ENCODE data around the gene DNAJB14.

DNAJB14 gene

GRCh38 chr4:99876946-99877345 lies 69.5 kb downstream of the DNAJB14 start:
- ATAC-seq = no peak
- TF ChIP-seq BACH2 (CRISPR knock-in tag; IDR thresholded peaks at IDR 0.05; ENCODE audit: borderline replicate concordance) = no peak
- TF ChIP-seq ISL1 (CRISPR knock-in tag; IDR thresholded peaks at IDR 0.05) = no peak
- TF ChIP-seq OSR1 (CRISPR knock-in tag; IDR thresholded peaks at IDR 0.05) = no peak
- TF ChIP-seq ZNF565 (CRISPR knock-in tag; conservative IDR thresholded peaks at IDR 0.05; ENCODE audit: low read depth) = no peak
- TF ChIP-seq, protein P1, sequence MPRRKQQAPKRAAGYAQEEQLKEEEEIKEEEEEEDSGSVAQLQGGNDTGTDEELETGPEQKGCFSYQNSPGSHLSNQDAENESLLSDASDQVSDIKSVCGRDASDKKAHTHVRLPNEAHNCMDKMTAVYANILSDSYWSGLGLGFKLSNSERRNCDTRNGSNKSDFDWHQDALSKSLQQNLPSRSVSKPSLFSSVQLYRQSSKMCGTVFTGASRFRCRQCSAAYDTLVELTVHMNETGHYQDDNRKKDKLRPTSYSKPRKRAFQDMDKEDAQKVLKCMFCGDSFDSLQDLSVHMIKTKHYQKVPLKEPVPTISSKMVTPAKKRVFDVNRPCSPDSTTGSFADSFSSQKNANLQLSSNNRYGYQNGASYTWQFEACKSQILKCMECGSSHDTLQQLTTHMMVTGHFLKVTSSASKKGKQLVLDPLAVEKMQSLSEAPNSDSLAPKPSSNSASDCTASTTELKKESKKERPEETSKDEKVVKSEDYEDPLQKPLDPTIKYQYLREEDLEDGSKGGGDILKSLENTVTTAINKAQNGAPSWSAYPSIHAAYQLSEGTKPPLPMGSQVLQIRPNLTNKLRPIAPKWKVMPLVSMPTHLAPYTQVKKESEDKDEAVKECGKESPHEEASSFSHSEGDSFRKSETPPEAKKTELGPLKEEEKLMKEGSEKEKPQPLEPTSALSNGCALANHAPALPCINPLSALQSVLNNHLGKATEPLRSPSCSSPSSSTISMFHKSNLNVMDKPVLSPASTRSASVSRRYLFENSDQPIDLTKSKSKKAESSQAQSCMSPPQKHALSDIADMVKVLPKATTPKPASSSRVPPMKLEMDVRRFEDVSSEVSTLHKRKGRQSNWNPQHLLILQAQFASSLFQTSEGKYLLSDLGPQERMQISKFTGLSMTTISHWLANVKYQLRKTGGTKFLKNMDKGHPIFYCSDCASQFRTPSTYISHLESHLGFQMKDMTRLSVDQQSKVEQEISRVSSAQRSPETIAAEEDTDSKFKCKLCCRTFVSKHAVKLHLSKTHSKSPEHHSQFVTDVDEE (CRISPR knock-in tag; IDR thresholded peaks at IDR 0.05) = no peak
- no peak for TF ChIP-seq ZC3H10 (CRISPR knock-in tag; IDR thresholded peaks at IDR 0.05)
- TF ChIP-seq, protein P2, sequence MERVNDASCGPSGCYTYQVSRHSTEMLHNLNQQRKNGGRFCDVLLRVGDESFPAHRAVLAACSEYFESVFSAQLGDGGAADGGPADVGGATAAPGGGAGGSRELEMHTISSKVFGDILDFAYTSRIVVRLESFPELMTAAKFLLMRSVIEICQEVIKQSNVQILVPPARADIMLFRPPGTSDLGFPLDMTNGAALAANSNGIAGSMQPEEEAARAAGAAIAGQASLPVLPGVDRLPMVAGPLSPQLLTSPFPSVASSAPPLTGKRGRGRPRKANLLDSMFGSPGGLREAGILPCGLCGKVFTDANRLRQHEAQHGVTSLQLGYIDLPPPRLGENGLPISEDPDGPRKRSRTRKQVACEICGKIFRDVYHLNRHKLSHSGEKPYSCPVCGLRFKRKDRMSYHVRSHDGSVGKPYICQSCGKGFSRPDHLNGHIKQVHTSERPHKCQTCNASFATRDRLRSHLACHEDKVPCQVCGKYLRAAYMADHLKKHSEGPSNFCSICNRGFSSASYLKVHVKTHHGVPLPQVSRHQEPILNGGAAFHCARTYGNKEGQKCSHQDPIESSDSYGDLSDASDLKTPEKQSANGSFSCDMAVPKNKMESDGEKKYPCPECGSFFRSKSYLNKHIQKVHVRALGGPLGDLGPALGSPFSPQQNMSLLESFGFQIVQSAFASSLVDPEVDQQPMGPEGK (CRISPR knock-in tag; IDR thresholded peaks at IDR 0.05; ENCODE audit: borderline replicate concordance) = no peak
- TF ChIP-seq, protein P3, sequence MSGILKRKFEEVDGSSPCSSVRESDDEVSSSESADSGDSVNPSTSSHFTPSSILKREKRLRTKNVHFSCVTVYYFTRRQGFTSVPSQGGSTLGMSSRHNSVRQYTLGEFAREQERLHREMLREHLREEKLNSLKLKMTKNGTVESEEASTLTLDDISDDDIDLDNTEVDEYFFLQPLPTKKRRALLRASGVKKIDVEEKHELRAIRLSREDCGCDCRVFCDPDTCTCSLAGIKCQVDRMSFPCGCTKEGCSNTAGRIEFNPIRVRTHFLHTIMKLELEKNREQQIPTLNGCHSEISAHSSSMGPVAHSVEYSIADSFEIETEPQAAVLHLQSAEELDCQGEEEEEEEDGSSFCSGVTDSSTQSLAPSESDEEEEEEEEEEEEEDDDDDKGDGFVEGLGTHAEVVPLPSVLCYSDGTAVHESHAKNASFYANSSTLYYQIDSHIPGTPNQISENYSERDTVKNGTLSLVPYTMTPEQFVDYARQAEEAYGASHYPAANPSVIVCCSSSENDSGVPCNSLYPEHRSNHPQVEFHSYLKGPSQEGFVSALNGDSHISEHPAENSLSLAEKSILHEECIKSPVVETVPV (CRISPR knock-in tag; IDR thresholded peaks at IDR 0.05) = no peak

DNA sequence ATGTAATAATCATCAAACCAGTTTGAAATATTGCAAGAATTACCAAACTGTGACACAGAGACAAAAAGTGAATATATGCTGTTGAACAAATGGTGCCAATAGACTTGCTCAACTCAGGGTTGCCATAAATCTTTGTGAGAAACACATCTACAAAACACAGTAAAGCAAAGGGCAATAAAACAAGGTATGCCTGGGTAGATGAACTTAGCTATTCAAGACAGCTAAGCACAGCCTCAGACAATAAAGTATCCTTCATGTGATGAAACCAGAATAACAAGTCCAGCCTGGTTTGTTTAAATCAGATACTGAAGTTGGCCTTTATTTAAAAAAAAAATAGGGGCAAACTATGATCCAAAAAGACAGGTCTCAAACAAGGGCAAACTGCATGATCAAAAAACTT lies 71.3 kb downstream of the DNAJB14 start:
- ATAC-seq = no peak
- TF ChIP-seq PPARA (CRISPR knock-in tag; IDR thresholded peaks at IDR 0.05; ENCODE audit: borderline replicate concordance) (no peak), ARNTL (CRISPR knock-in tag; IDR thresholded peaks at IDR 0.05; ENCODE audit: borderline replicate concordance, low read depth) (no peak), ZNF8 (CRISPR knock-in tag; IDR thresholded peaks at IDR 0.05) (no peak), GLIS3 (CRISPR knock-in tag; IDR thresholded peaks at IDR 0.05) (no peak), TOX (CRISPR knock-in tag; IDR thresholded peaks at IDR 0.05; ENCODE audit: borderline replicate concordance) (no peak), POU6F1 (CRISPR knock-in tag; IDR thresholded peaks at IDR 0.05; ENCODE audit: borderline replicate concordance, low read depth) (no peak)
- TF ChIP-seq, protein P3 (CRISPR knock-in tag; IDR thresholded peaks at IDR 0.05) = no peak
- TF ChIP-seq, protein P1 (CRISPR knock-in tag; IDR thresholded peaks at IDR 0.05) = no peak

DNA sequence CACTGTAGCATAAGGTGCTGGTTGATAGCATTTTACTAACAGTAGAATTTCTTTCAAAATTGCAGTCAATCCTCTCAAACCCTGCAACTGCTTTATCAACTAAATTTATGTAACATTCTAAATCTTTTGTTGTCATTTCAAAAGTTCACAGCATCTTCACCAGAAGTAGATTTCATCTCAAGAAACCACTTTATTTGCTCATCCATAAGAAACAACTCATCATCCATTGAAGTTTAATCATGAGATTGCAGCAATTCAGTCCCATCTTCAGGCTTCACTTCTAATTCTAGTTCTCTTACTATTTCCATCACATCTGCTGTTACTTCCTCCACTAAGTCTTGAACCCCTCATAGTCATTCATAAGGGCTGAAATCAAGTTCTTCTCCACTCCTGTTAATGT lies 73.8 kb downstream of the DNAJB14 start:
- TF ChIP-seq CSDC2 (CRISPR knock-in tag; IDR thresholded peaks at IDR 0.05) = no peak
- no peak for TF ChIP-seq ZFP3 (CRISPR knock-in tag; IDR thresholded peaks at IDR 0.05)
- TF ChIP-seq BACH2 (CRISPR knock-in tag; IDR thresholded peaks at IDR 0.05; ENCODE audit: borderline replicate concordance) = no peak
- no peak for TF ChIP-seq ZNF70 (CRISPR knock-in tag; IDR thresholded peaks at IDR 0.05)
- TF ChIP-seq, protein P3 (CRISPR knock-in tag; IDR thresholded peaks at IDR 0.05) = no peak
- TF ChIP-seq TCF4 (CRISPR knock-in tag; IDR thresholded peaks at IDR 0.05; ENCODE audit: borderline replicate concordance) = no peak
- TF ChIP-seq ZC3H10 (CRISPR knock-in tag; IDR thresholded peaks at IDR 0.05) = no peak
- TF ChIP-seq ESRRG (CRISPR knock-in tag; IDR thresholded peaks at IDR 0.05) = no peak
- TF ChIP-seq ZNF565 (CRISPR knock-in tag; conservative IDR thresholded peaks at IDR 0.05; ENCODE audit: low read depth) = no peak
- ATAC-seq = no peak
